CD4-positive, alpha-beta T cell treated with Interleukin-15 for 4 hours (primary cell): Measurements from ENCODE around the gene INTS7.
"Not testable (repeated sequence)": the region's sequence is repeated elsewhere in the genome, so short reads cannot be mapped to it uniquely, and the experiment has no call there.

Experiments
- DNase-seq: peaks from one replicate; pipeline ENCODE4 v3.0.0-alpha.2; 2020; ENCODE audit warnings: low spot score

INTS7 gene

GRCh38 chr1:212037900-212038299 lies 2.5 kb upstream of the INTS7 start:
- no peak for DNase-seq

DNA sequence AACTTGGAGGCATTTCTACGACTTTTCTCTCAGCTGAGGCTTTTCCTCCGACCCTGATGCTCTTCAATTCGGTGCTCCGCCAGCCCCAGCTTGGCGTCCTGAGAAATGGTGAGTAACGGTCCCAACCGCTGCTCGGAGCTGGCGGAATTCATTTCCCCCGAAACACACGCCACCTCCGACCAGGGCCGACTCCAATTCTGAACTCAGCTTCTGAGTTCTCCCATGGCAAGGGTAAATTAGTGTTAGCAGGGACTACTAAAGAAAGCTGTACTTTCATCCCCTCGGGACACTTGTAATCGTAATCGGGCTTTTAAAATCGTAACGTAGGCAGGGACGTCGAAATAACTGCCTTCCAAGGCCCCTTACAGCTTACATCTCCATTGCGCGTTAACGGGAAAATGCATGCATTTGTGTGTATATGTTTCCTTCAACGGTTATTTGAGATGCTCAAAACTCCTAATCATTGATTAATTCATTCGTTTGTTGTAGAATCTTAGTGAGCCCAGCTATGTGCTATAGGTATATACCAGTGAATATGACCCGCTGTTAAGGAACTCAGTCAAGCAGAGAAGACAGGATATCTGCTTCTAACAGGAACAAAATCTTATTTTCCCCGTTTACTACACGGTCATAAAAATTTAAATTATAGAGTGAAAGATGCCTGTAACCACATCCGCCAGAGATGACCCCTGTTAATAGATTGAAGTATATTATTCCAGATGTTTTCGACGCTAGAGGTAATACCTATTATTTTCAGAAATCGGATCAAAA lies 663 bp upstream of the INTS7 start:
- DNase-seq: no peak

DNA sequence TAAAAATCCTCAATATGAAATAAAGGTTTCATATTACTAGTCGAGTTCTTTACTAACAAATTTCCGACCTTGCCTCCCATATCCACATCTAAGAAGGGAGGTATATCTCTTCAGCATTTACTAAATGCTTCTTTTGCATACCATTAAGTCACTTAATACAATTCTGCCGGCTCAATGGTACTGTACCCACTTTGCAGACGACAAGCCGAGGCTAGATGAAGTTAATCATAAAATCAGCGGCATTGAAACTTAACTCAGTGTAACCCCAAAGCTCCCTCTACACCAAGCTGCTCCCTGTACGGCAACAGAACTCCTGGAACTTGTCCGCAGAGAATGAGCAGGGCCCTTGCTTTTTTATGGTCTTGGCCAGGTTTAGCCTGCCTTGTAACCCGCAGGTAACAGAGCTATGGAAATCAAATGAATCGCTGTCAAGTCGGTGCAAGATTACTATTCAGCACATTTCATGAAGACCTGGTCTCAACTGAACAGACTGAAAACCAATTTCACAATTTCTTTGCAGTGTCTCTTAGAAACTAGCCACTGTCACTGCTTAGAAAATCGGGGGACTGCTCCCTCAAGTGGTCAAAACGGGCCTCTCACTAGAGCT lies 738 bp downstream of the INTS7 start:
- DNase-seq: peak; percentile 6

DNA sequence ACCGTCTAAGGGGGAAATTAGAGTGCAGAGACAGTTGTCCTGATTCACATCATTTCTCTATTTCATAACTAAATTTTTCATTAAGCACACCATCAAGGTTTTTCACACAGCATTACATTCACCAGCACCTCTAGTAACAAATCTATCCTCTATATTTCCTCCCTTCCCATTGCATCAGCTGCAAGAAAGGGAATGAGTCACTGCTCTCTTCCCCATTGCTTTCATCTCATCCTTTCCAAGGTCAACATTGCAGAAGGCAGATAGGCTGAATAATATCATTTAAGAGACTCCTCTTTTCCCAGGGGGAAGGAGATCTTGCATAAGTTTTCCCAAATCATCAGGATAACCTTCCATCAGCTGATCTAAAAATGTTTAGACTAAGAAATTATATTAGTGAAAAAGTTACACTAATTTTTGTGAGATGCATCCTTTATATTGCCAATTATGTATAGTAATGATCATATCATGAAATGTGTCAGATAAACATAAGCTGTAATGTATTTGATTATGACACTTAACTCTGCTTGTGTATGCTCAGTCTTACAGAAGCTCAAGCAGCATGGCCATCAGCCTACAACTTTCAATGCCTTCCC lies 4.3 kb downstream of the INTS7 start:
- no peak for DNase-seq

DNA sequence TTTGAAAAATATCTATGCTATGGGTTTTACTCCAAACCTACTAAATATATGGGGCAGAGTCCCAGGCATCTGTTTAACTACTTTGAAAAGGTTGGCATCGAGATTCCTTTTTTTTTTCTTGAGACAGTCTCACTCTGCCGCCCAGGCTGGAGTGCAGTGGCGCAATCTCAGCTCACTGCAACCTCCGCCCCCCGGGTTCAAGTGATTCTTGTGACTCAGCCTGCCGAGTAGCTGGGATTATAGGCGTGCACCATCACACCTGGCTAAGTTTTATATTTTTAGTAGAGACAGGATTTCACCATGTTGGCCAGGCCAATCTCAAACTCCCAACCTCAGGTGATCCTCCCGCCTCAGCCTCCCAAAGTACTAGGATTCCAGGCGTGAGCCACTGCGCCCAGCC lies 7.6 kb downstream of the INTS7 start:
- DNase-seq: not testable (repeated sequence)

DNA sequence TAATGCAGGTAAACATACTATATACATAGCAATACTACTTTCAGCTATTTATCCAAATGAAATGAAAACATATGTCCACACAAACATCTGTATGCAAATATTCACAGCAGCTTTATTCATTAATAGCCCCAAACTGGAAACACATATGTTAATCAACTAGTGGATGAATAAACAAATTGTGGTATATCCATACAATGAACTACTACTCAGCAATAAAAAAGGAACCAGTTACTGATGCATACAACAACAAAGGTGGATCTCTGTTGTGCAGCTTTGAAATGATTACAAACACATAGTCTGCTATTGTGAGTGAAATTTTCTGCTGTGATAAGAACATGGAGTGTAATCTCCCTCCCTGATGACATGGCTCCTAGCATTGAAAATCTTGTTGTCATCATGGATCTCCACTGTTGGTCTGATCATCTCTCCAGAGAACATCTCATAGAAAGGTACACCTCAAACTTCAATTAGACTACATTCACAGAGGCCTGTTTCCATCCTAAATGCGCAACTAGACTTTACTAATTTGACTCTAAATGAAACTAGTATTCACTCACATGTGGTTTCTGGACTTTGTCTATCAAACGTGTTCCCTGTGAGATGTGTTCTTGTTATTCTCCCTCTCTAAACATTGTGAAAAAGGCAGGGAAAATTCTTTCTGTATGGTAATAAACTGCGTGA lies 10.7 kb downstream of the INTS7 start:
- no peak for DNase-seq

DNA sequence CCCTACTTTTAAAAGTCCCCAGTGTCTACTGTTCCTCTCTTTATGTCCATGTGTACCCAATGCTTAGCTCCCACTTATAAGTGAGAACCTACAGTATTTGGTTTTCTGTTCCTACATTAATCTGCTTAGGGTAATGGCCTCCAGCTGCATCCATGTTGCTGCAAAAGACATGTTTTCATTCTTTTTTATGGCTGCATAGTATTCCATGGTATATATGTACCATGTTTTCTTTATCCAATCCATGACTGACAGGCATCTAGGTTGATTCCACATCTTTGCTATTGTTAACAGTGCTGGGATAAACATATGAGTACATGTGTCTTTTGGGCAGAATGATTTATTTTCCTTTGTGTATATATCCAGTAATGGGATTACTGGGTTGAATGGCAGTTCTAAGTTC lies 12.4 kb downstream of the INTS7 start:
- DNase-seq: not testable (repeated sequence)

- DNase-seq: no peak
Measured at GRCh38 chr1:212021563-212021962, 13.8 kb downstream of the INTS7 start.

- no peak for DNase-seq
Measured at GRCh38 chr1:212020975-212021374, 14.4 kb downstream of the INTS7 start.

DNA sequence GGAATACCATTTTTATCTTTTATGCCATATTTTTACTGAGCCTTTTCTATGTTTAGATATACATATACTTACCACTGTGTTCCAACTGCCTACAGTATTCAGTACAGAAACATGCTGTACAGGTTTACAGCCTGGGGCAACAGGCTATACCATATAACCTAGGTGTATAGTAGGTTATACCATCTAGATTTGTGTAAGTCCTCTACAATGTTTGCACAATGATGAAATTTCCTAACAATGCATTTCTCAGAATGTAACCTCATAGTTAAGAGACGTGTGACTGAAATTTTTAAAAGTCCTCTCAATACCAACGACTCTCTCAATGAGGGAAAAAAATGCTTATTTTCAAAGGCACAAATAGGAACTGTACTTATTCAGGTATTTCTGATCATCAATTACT lies 21.7 kb downstream of the INTS7 start:
- no peak for DNase-seq

DNA sequence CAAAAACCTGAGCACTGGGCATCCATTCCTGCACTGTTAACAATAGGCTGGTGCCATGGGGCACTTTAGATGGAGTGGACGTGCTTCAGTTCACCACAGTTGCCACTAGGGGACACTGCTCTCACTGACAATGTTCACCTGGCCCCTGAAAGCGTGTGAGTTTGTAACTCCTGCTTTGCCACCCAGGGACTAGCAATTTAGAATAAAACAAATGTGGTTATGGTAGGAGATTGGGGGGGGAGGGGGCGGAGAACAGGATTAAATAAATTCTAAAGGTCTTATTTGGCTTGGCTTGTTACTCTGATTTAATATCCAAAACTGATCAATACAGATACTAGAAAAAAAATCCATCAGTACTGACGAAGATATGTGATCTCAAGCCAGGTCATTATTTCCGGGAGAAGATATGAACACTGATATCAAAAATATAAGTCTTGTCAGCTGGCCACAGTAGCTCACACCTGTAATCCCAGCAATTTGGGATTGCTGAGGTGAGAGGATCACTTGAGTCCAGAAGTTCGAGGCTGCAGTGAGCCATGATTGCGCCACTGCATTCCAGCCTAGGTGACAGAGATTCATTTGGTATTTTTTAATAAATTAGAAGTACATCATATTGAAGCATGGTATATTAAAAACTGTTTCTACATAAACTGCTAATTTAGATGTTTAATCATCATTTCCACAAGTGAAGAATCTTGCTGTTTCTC lies 23.2 kb downstream of the INTS7 start:
- DNase-seq: peak; percentile 71

DNA sequence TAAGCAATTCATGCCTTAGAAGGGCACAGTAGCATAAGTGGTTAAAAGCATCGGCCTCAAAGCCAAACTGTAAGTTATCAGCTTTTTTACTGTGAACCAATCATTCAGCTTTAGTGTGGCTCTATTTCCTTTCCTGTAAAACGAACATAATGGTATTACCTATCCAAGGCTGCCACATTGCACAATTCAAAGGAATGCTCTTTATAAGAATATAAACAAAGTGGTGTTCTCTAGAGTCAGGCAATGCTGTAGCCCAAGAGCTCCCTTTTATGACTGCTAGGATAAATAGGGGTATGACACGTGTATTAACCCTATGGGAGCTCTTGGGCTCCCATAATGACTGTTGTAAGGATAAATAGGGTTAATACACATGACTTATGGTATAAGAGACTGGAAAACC lies 25.4 kb downstream of the INTS7 start:
- DNase-seq: no peak

- DNase-seq: no peak
Measured at GRCh38 chr1:212009561-212009960, 25.8 kb downstream of the INTS7 start.

- no peak for DNase-seq
Measured at GRCh38 chr1:212007886-212008285, 27.5 kb downstream of the INTS7 start.

- DNase-seq: no peak
Measured at GRCh38 chr1:212007178-212007577, 28.2 kb downstream of the INTS7 start.

- no peak for DNase-seq
Measured at GRCh38 chr1:212004895-212005608, 30.3 kb downstream of the INTS7 start.

GRCh38 chr1:212002536-212002935 lies 32.8 kb downstream of the INTS7 start:
- DNase-seq: no peak

- not testable (repeated sequence) for DNase-seq
Measured at GRCh38 chr1:211997426-211997825, 37.9 kb downstream of the INTS7 start.

DNA sequence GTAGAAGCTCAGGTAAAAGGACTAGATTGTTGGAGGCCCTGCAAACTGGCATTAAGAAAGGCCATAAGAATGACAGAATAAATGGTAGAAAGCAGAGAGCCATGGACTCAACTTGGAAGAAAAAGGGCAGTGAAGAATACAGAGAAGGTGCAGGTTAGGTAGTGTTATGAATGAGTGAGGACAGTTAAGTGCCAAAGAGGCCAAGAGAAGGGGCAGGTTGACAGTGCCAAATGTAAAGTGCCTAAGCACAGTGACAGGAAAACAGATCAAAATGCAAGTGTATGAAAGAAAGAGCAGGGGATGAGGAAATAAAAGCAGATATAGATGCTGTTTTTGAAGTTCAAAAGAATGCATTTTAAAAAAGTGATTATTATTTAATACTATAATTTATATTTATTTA lies 43.7 kb downstream of the INTS7 start:
- DNase-seq: no peak

DNA sequence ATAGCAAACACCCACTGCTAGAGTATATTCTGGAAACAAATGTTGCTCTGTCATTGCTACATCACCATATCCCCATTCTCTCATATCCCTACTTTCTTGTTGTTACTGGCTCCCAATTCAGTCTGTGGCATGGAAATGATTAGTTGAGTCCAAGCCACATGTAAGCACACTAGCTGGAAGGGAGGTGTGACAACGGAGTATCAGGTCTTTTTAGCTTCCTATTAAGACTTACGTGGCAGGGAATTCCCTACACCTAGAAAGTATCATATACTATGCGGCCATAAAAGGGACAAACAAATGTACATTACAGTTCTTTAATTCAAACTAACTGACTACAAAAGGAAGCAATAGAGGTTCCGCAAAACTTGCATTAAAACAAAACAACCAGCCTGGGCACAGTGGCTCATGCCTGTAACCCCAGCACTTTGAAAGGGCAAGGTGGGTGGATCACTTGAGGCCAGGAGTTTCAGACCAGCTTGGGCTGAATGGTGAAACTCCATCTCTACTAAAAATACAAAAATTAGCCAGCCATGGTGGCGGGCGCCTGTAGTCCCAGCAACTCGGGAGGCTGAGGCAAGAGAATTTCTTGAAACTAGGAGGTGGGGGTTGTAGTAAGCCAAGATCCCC lies 48.6 kb downstream of the INTS7 start:
- DNase-seq: no peak
